ENCODE measurements around the gene MPC2. TPM values are rescaled to one million over a fixed set of nuclear protein-coding genes. Genes with fewer than 3 reads are reported as not detected.

Gene MPC2
- total RNA-seq, 1 experiment from 2014 or later = 46.0 TPM

Other genes with a start within 250 kb of the MPC2 start
- gene MPZL1, start 215.1 kb downstream of the MPC2 start, total RNA-seq (2014; rRNA removed; shearing (Covaris generic)) = 67.6 and 70.0 TPM in 2 replicates
- gene ADCY10, start 22.9 kb downstream of the MPC2 start, total RNA-seq (2014; rRNA removed; shearing (Covaris generic)) = not detected in 2 replicates
- 33.5 and 39.5 TPM in 2 replicates for gene DCAF6, start 389 bp downstream of the MPC2 start, total RNA-seq (2014; rRNA removed; shearing (Covaris generic))
- gene GPR161, start 199.9 kb upstream of the MPC2 start, total RNA-seq (2014; rRNA removed; shearing (Covaris generic)) = 12.8 and 13.4 TPM in 2 replicates
- gene TIPRL, start 241.9 kb upstream of the MPC2 start, total RNA-seq (2014; rRNA removed; shearing (Covaris generic)) = 48.9 and 53.0 TPM in 2 replicates